Nucleus accumbens (tissue), 56 donors: ENCODE results near the gene SAMD14.

ENCODE experiments used
- DNase-seq, 56 donors: peaks; one replicate each; lab custom pipeline; 2025; lab: John Stamatoyannopoulos, UW

Gene SAMD14

GRCh38 chr17:50117202-50118051 is 12.5 kb downstream of the SAMD14 start:
- DNase-seq, result peak in 10 of 56 donors; percentile 16 to 64 (median 30)

DNA sequence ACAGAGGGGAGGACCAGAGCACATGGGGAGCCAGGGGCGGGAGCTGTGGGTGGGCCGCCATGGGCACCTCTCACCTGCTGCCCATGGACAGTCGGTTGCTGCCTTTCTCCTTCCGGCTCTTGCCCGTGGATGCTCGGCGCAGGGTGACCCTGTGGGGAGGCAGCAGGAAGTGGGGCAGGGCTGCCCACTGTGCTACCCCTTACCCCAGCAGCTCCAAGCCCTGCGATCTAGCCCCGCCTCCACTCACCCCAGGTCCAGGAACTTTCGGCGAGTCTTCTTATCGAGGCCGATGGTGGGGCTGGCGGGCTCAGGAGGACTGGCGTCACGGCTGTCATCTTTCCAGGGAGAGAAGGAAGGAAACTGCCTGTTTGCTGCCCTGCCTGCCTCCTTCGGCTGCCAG is 14.2 kb downstream of the SAMD14 start:
- no peak for DNase-seq

GRCh38 chr17:50114849-50115357 is 15.1 kb downstream of the SAMD14 start:
- peak in 15 of 56 donors; percentile 7 to 67 (median 31) for DNase-seq

GRCh38 chr17:50114401-50114800 is 15.6 kb downstream of the SAMD14 start:
- no peak for DNase-seq

DNA sequence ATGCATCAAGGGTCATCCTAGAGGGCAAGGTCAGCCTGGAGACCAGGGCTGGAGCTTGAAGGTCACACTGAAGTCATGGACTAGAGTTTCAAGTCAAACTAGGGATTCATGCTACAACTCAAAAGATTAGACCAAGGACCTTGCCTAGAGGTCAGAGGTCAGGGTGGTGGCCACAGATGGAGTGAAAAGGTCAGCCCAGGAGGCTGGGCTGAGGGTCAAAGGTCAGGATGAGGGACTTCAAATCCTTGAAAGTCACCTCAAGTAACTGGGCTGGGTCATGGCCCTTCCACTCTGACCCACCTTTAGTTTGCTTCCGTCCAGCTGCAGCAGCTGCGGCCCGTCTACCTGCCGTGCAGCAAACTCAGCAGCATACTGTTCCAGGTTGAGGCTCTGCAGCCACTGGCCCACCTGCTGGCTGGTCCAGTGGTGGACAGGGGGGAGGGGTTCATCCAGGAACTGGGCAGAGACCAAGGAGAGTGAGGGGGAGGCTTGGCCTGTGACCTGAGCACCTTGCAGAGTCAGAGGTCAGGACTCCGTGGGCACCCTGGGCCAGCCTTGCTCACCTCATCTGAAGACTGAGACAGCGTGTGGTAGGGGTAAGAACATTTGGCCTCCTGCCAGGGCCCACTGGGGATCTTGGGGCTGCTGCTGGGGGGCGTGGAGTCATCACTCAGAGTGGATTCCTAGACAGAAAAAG is 16.2 kb downstream of the SAMD14 start:
- DNase-seq, result peak in 1 of 56 donors; percentile 21

DNA sequence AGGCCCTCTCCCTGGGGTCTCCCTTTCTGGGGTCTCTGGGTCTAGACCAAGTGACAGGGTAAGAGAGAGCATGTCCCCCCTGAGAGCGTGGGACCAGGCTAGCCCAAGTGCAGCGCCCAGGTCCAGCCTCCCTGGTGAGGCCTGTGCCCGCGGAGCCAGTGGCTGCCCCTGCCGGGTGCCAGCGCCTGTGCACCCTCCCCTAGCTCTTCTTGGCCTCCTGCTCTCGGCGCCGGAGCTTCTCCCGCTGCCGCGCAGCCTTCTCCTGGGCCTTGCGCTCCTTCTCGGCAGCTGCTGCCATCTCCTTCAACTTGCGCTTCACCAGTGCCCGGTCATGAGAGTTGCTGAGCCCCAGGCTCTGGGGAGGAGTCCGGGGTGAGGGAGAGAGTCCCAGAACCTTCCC is 17.3 kb downstream of the SAMD14 start:
- DNase-seq, result peak in 2 of 56 donors; percentile 16 to 20

DNA sequence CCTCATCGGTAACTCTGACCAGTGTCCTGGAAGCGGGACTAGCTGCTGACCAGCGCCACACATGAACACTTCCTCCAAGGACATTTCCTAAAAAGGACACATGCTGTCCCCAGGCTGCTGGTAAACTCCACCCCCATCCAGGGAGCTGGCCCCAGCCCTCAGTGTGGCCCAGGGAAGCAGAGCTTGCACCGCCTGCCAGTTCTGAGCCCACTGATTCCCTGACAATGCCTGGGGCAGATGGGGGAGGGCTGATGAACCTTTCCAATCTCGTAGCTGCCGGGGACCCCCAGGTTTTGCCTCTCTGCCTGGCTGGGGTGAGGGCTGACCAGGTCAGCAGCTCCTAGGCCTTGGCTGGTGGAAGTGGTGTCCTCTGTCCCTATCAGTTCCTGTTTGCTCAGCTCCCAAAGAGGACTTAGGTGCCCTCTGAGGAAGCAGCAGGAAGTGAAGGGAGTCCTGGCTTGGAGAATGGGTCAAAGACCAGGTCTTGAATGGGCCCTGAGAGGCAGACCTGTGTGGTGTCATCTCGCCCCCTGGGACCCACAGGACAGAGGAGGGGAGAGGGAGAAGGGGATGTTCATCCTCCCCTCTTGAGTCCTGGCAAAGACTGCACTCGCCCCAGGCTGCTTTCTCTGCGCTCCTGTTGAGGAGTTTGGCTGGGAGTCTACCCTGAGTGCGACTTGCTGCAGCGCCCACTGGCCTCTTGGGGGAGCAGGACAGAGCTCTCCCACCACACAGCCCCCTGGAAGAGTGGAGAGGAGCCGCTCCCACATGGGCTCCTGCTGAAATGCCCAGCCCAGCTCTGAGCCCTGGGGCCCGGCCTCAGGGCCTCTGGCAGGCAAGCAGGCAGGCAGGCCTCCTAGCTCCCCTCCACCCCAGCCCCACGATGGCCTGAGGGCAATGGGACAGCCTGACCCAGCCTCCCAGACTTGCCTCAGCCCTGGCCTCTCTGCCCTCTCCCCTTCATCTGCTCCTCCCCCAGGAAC is 18.0 kb downstream of the SAMD14 start:
- DNase-seq, result peak in 22 of 56 donors; percentile 11 to 59 (median 34)

GRCh38 chr17:50110591-50111349 is 19.2 kb downstream of the SAMD14 start:
- peak in 1 of 56 donors; percentile 41 for DNase-seq

GRCh38 chr17:50109785-50110184 is 20.2 kb downstream of the SAMD14 start:
- DNase-seq, result no peak

DNA sequence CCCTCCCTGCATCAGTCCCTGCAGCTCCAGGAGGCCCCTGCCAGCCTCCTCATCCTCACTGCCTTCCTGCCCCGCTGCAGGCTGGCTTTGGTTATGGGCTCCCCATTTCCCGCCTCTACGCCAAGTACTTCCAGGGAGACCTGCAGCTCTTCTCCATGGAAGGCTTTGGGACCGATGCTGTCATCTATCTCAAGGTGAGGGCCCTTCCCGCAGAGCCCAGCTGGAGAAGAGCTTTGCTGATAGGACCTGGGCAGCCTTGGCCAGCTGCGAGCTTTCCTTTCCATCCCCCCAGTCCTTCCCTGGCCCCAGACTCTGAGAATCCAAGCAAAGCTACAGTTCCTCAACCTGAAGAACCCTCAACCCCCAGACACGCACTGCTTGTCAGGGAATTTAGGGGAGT is 20.8 kb downstream of the SAMD14 start:
- no peak for DNase-seq

GRCh38 chr17:50108556-50108955 is 21.4 kb downstream of the SAMD14 start:
- DNase-seq, result peak in 11 of 56 donors; percentile 15 to 55 (median 33)

GRCh38 chr17:50107790-50108414 is 22.1 kb downstream of the SAMD14 start:
- DNase-seq, result no peak

GRCh38 chr17:50106393-50107131 is 23.4 kb downstream of the SAMD14 start:
- no peak for DNase-seq

DNA sequence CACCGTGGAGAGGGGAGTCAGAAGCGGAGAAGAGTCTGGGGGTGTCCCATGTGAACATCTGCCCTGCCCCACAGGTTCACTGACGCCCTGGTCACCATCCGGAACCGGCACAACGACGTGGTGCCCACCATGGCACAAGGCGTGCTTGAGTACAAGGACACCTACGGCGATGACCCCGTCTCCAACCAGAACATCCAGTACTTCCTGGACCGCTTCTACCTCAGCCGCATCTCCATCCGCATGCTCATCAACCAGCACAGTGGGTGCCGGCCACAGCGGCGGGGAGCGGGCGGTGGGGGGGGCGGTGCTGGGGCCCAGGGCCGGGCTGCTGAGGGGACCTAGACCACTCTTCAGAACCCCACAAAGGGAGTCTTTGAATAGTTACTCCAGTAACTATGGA is 24.1 kb downstream of the SAMD14 start:
- DNase-seq, result no peak

GRCh38 chr17:50103941-50104340 is 26.0 kb downstream of the SAMD14 start:
- DNase-seq, result no peak

- DNase-seq, result no peak
Observed at GRCh38 chr17:50103252-50103651, 26.7 kb downstream of the SAMD14 start.

DNA sequence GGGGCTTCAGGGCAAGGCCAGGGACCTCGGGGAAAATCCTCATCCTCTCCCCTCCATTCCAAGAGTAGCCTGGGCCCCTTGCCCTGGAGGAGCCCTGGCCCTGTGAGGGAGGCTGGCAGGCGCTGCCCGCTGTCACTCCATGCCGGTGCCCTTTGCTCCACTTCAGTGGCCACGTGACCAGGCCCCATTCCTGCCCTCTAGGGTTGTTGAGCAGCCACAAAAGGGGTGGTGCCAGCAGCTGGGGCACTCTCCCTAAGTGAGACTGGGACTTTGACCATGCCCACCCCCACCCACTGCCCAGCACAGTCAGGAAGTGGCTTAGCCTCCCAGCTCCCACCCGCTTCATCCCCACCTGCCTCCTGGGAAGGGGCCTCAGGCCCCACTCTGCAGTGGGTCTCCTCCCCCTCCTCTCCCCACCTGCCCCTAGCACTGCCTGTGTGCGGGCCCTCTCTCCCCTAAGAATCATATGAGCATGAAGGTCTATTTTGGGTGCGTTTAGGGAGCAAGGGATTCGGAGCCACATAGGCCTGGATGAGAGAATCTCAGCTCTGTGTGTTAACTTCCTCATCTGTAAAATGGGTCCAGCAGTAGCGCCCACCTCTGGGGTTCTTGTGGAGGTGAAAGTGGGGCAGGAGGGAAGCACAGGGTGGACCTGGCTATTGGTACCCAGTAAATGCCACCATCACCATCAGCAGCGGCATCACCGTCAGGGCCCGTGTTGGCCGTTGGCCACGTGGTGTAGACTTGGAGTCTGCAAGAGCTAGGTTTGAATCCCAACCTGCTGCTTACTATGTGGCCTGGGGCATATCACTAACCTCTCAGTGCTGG is 27.6 kb downstream of the SAMD14 start:
- peak in 37 of 56 donors; percentile 14 to 80 (median 43) for DNase-seq
